ENCODE measurements around the gene SH2D2A. TPM values are rescaled to one million over a fixed set of nuclear protein-coding genes. Genes with fewer than 3 reads are reported as not detected.
A peak's percentile ranks its signal among the peaks of the same experiment; 100 is the strongest.

The SH2D2A gene
- total RNA-seq, 1 experiment from 2014 or later: 4.9 TPM

DNA sequence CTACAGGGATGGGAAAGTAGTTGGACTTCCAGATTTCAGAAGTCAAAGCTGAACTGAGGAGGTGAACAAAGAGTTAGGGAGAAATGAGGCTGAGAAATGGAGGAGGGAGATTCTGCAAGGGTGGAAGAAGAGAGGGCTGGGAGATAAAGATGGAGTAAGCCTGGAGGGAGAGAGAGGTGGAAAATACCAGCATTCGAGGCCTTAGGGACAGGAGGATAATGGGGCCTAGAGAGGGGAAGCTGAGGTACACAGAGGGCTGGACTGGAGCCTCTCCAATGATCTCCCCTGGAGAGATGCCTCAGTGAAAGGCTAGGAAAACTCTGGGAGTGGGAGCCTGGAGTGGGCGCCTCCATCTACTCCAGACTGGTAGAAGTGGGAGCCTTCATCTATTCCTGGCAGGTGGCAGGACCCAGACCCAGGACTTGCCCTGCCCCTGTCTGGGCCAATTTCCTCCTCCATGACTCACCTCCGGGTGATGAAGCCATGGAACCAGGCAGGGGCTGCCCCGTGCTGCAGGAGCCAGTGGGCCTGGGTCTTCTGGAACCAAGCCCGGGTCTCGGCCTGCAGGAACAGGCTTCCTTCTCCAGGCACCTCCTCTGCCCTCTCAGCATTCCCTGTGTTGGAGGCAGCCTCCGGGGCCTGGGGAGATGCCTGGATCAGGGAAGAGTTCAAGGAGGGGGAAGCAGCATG is 1.9 kb downstream of the SH2D2A start:
- DNase-seq (ENCODE audit: low spot score): no peak
- Mint-ChIP-seq H3K4me1 (peaks cover 22% of the 10 kb centered on the region), H3K27me3 (ENCODE audit: low read depth) (peaks cover 62% of the 10 kb centered on the region), H3K4me3 (peak overlapping the region; percentile 62), H3K27ac (no peak overlapping the region), H3K36me3 (peaks cover 5% of the 10 kb centered on the region; the same call in 1 of the 2 replicates), H3K9me3 (no peaks in the 10 kb centered on the region)
- TF ChIP-seq, protein P1, sequence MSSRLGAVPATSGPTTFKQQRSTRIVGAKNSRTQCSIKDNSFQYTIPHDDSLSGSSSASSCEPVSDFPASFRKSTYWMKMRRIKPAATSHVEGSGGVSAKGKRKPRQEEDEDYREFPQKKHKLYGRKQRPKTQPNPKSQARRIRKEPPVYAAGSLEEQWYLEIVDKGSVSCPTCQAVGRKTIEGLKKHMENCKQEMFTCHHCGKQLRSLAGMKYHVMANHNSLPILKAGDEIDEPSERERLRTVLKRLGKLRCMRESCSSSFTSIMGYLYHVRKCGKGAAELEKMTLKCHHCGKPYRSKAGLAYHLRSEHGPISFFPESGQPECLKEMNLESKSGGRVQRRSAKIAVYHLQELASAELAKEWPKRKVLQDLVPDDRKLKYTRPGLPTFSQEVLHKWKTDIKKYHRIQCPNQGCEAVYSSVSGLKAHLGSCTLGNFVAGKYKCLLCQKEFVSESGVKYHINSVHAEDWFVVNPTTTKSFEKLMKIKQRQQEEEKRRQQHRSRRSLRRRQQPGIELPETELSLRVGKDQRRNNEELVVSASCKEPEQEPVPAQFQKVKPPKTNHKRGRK (CRISPR knock-in tag; IDR thresholded peaks at IDR 0.05; ENCODE audit: borderline replicate concordance): peak; percentile 93; the same call in 1 of the 2 replicates
- TF ChIP-seq FOXP1 (CRISPR knock-in tag; IDR thresholded peaks at IDR 0.05; ENCODE audit: borderline replicate concordance): no peak
- ChIA-PET CTCF (interaction anchor here (0.6 to 2.7 kb wide), 32 partner anchors 8 to 293 kb away, joined by 3 to 36 read pairs (median 4); partner anchors contain the start of genes INSRR, ISG20L2, LRRC71 and METTL25B), POLR2A (interaction anchor here (1.0 to 1.3 kb wide), 3 partner anchors 43 to 74 kb away, joined by 3 to 6 read pairs (median 4); partner anchors contain the start of genes MRPL24 and NTRK1)
- ATAC-seq: no peak

- DNase-seq (ENCODE audit: low spot score): peak; percentile 87
- H3K36me3 Mint-ChIP-seq: peaks cover 5% of the 10 kb centered on the region; the same call in 1 of the 2 replicates
- H3K4me3 Mint-ChIP-seq: peak overlapping the region; percentile 62
- ChIA-PET CTCF (interaction anchor here (0.6 to 2.7 kb wide), 35 partner anchors 9 to 292 kb away, joined by 3 to 36 read pairs (median 4); partner anchors contain the start of genes CRABP2, INSRR, ISG20L2 and LRRC71), POLR2A (interaction anchor here (1.0 to 1.3 kb wide), 3 partner anchors 44 to 73 kb away, joined by 3 to 6 read pairs (median 4); partner anchors contain the start of genes MRPL24 and NTRK1)
- H3K9me3 Mint-ChIP-seq: no peaks in the 10 kb centered on the region
- H3K4me1 Mint-ChIP-seq: peaks cover 22% of the 10 kb centered on the region
- peaks cover 59% of the 10 kb centered on the region for H3K27me3 Mint-ChIP-seq (ENCODE audit: low read depth)
- no peak overlapping the region for H3K27ac Mint-ChIP-seq
- peak; percentile 88 for ATAC-seq
- TF ChIP-seq ARID4B (CRISPR knock-in tag; IDR thresholded peaks at IDR 0.05; ENCODE audit: borderline replicate concordance) (peak; percentile 96), ZNF281 (CRISPR knock-in tag; IDR thresholded peaks at IDR 0.05) (peak; percentile 65; the same call in 1 of the 2 replicates), ZNF121 (CRISPR knock-in tag; IDR thresholded peaks at IDR 0.05) (0 out of 2 replicates have a peak, but pooled peaks have one; percentile 20), ZNF138 (CRISPR knock-in tag; conservative IDR thresholded peaks at IDR 0.05) (peak; percentile 75; the same call in 1 of the 2 replicates), PREB (CRISPR knock-in tag; IDR thresholded peaks at IDR 0.05; ENCODE audit: borderline replicate concordance) (no peak), TP53 (CRISPR knock-in tag; IDR thresholded peaks at IDR 0.05) (peak; percentile 75; the same call in 1 of the 2 replicates), CREM (CRISPR knock-in tag; IDR thresholded peaks at IDR 0.05) (peak; percentile 64), ZNF396 (CRISPR knock-in tag; IDR thresholded peaks at IDR 0.05; ENCODE audit: borderline replicate concordance) (no peak), ZNF671 (CRISPR knock-in tag; IDR thresholded peaks at IDR 0.05) (no peak), JAZF1 (CRISPR knock-in tag; IDR thresholded peaks at IDR 0.05) (no peak)
- TF ChIP-seq, protein P2, sequence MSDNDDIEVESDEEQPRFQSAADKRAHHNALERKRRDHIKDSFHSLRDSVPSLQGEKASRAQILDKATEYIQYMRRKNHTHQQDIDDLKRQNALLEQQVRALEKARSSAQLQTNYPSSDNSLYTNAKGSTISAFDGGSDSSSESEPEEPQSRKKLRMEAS (CRISPR knock-in tag; IDR thresholded peaks at IDR 0.05): peak; percentile 99
- TF ChIP-seq, protein P3, sequence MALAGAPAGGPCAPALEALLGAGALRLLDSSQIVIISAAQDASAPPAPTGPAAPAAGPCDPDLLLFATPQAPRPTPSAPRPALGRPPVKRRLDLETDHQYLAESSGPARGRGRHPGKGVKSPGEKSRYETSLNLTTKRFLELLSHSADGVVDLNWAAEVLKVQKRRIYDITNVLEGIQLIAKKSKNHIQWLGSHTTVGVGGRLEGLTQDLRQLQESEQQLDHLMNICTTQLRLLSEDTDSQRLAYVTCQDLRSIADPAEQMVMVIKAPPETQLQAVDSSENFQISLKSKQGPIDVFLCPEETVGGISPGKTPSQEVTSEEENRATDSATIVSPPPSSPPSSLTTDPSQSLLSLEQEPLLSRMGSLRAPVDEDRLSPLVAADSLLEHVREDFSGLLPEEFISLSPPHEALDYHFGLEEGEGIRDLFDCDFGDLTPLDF (CRISPR knock-in tag; IDR thresholded peaks at IDR 0.05): peak; percentile 92
- TF ChIP-seq, protein P4, sequence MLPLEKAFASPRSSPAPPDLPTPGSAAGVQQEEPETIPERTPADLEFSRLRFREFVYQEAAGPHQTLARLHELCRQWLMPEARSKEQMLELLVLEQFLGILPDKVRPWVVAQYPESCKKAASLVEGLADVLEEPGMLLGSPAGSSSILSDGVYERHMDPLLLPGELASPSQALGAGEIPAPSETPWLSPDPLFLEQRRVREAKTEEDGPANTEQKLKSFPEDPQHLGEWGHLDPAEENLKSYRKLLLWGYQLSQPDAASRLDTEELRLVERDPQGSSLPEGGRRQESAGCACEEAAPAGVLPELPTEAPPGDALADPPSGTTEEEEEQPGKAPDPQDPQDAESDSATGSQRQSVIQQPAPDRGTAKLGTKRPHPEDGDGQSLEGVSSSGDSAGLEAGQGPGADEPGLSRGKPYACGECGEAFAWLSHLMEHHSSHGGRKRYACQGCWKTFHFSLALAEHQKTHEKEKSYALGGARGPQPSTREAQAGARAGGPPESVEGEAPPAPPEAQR (CRISPR knock-in tag; IDR thresholded peaks at IDR 0.05): no peak
- TF ChIP-seq, protein P5, sequence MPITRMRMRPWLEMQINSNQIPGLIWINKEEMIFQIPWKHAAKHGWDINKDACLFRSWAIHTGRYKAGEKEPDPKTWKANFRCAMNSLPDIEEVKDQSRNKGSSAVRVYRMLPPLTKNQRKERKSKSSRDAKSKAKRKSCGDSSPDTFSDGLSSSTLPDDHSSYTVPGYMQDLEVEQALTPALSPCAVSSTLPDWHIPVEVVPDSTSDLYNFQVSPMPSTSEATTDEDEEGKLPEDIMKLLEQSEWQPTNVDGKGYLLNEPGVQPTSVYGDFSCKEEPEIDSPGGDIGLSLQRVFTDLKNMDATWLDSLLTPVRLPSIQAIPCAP (CRISPR knock-in tag; IDR thresholded peaks at IDR 0.05): peak; percentile 65; the same call in 1 of the 2 replicates
Observed at GRCh38 chr1:156813750-156814570, 2.7 kb downstream of the SH2D2A start.

All from WTC11 (cell line).